ENCODE data around the gene SLC22A25. TPM values are rescaled to one million over a fixed set of nuclear protein-coding genes. Genes with fewer than 3 reads are reported as not detected.
"Not testable (repeated sequence)": the region's sequence is repeated elsewhere in the genome, so short reads cannot be mapped to it uniquely, and the experiment has no call there.

Gene SLC22A25
- total and polyA plus RNA-seq, 8 donors: not detected

GRCh38 chr11:63242089-63242781 is 1.2 kb downstream of the SLC22A25 start:
- intact Hi-C loops (cut with DNase I): no loop called here

GRCh38 chr11:63240791-63241379 is 2.5 kb downstream of the SLC22A25 start:
- Histone ChIP-seq H3K4me1 (peaks cover 7 to 20% (median 10%) of the 10 kb centered on the region in 3 donors), H3K27me3 (no peaks in the 10 kb centered on the region), H3K27ac (peak overlapping the region in 2 of 4 donors; percentile 6 to 16), H3K36me3 (no peaks in the 10 kb centered on the region), H3K9me3 (no peaks in the 10 kb centered on the region), H3K4me3 (no peak overlapping the region)
- intact Hi-C loops (cut with DNase I): no loop called here
- ATAC-seq: peak; percentile 48 to 79 (median 63)
- DNase-seq: no peak
- FAIRE-seq: no peak
- TF ChIP-seq CTCF (IDR thresholded peaks at IDR 0.05): no peak

More at GRCh38 chr11:63242089-63242781, 1.2 kb downstream of the SLC22A25 start:
- FAIRE-seq: no peak
- ATAC-seq: no peak
- H3K27ac ChIP-seq: no peak overlapping the region
- no peak overlapping the region for H3K4me3 ChIP-seq
- peaks cover 7 to 20% (median 10%) of the 10 kb centered on the region in 3 donors for H3K4me1 ChIP-seq
- WGBS, 2 donors: 60 to 61% methylated on average over 5 of the region's 5 CpGs
- no peaks in the 10 kb centered on the region for H3K9me3 ChIP-seq
- H3K27me3 ChIP-seq: no peaks in the 10 kb centered on the region
- no peaks in the 10 kb centered on the region for H3K36me3 ChIP-seq
- no peak for DNase-seq
- TF ChIP-seq CTCF (IDR thresholded peaks at IDR 0.05): no peak

- no peak for FAIRE-seq
- intact Hi-C loops (cut with DNase I): no loop called here
- 26 to 32% methylated on average over 1 of the region's 1 CpG for WGBS, 2 donors
These were observed 3.3 kb downstream of the SLC22A25 start for GRCh38 chr11:63240098-63240497.

GRCh38 chr11:63239254-63239653 is 4.1 kb downstream of the SLC22A25 start:
- Histone ChIP-seq H3K4me1 (peaks cover 7 to 20% (median 10%) of the 10 kb centered on the region in 3 donors), H3K27me3 (no peaks in the 10 kb centered on the region), H3K27ac (no peak overlapping the region), H3K9me3 (no peaks in the 10 kb centered on the region), H3K36me3 (no peaks in the 10 kb centered on the region), H3K4me3 (no peak overlapping the region)
- TF ChIP-seq CTCF (IDR thresholded peaks at IDR 0.05): no peak
- DNase-seq: no peak
- ATAC-seq: peak in 1 of 4 donors; percentile 12
- FAIRE-seq: no peak
- intact Hi-C loops (cut with DNase I): no loop called here

More at GRCh38 chr11:63240098-63240497, 3.3 kb downstream of the SLC22A25 start:
- Histone ChIP-seq H3K36me3 (no peaks in the 10 kb centered on the region), H3K9me3 (no peaks in the 10 kb centered on the region), H3K27me3 (no peaks in the 10 kb centered on the region), H3K4me1 (peaks cover 7 to 20% (median 10%) of the 10 kb centered on the region in 3 donors), H3K4me3 (no peak overlapping the region), H3K27ac (no peak overlapping the region)
- no peak for TF ChIP-seq CTCF (IDR thresholded peaks at IDR 0.05)
- no peak for ATAC-seq
- no peak for DNase-seq

- Histone ChIP-seq H3K4me1 (peaks cover 7 to 20% (median 10%) of the 10 kb centered on the region in 3 donors), H3K27ac (no peak overlapping the region), H3K4me3 (no peak overlapping the region), H3K9me3 (no peaks in the 10 kb centered on the region), H3K36me3 (no peaks in the 10 kb centered on the region), H3K27me3 (no peaks in the 10 kb centered on the region)
- no peak for TF ChIP-seq CTCF (IDR thresholded peaks at IDR 0.05)
- FAIRE-seq (no peak), DNase-seq (no peak), ATAC-seq (no peak)
- intact Hi-C loops (cut with DNase I): no loop called here
These were observed 6.0 kb downstream of the SLC22A25 start for GRCh38 chr11:63237413-63237812.

- H3K36me3 ChIP-seq; H3K27ac ChIP-seq; FAIRE-seq; ATAC-seq; DNase-seq; intact Hi-C loops (cut with DNase I); H3K9me3 ChIP-seq; H3K27me3 ChIP-seq; H3K4me1 ChIP-seq; H3K4me3 ChIP-seq: not testable (repeated sequence)
- 77 to 78% methylated on average over 7 of the region's 8 CpGs for WGBS, 2 donors
These were observed 7.6 kb downstream of the SLC22A25 start for GRCh38 chr11:63235471-63236461.

All from pancreas (tissue), 10 donors.